ENCODE measurements around the gene APOL2.
A peak's percentile ranks its signal among the peaks of the same experiment; 100 is the strongest.
"Not testable (repeated sequence)": the region's sequence is repeated elsewhere in the genome, so short reads cannot be mapped to it uniquely, and the experiment has no call there.

The APOL2 gene

GRCh38 chr22:36204632-36205015 lies 34.7 kb downstream of the APOL2 start:
- TF ChIP-seq CTCF (IDR thresholded peaks at IDR 0.05) = no peak
- peaks cover 4% of the 10 kb centered on the region for H3K4me1 ChIP-seq
- H3K9me3 ChIP-seq (ENCODE audit: control insufficient read depth, low read length) = no peaks in the 10 kb centered on the region
- no peaks in the 10 kb centered on the region for H3K79me2 ChIP-seq
- no peak overlapping the region for H3K4me3 ChIP-seq (ENCODE audit: low read depth, low read length)
- H2AFZ ChIP-seq = no peak overlapping the region
- H3K36me3 ChIP-seq (ENCODE audit: control insufficient read depth, insufficient read depth, low read length) = no peaks in the 10 kb centered on the region
- no peaks in the 10 kb centered on the region for H3K27me3 ChIP-seq (ENCODE audit: control insufficient read depth, insufficient read depth, low read length)
- no peak overlapping the region for H3K9ac ChIP-seq
- no peak overlapping the region for H3K27ac ChIP-seq
- H3K4me2 ChIP-seq (ENCODE audit: low read length) = no peak overlapping the region

DNA sequence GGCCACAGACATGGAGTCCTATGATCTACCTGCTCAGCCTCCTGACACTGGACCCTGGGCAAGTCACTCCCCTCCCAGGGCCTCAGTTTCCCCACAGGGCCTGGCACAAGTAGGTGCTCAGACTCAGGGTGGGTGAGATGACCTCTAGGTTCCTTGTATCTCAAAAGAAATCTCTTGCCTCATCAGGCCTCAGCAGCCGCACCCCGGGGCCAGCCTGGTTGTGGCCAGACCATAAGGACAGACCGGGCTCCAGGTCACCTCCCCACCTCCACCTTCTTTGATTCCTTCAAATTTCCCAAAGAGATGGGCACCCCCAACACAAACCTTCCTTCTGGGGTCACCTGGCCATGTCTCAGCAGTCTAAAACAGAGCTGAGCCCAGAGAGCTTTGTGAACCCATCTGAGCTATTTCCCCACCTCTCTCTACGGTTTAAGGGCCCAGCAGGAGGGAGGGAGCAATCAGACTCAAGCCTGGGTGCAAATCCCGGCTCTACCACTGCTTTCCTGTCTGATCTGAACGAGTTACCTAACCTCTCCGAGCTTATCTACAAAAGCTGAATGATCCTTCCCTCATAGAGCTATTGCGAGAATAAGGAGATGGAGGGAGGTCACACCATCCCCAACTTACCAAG lies 35.2 kb downstream of the APOL2 start:
- H3K27ac ChIP-seq = no peak overlapping the region
- no peak overlapping the region for H3K4me2 ChIP-seq (ENCODE audit: low read length)
- peaks cover 4% of the 10 kb centered on the region for H3K4me1 ChIP-seq
- no peaks in the 10 kb centered on the region for H3K36me3 ChIP-seq (ENCODE audit: control insufficient read depth, insufficient read depth, low read length)
- H3K4me3 ChIP-seq (ENCODE audit: low read depth, low read length) = no peak overlapping the region
- no peak overlapping the region for H2AFZ ChIP-seq
- no peaks in the 10 kb centered on the region for H3K9me3 ChIP-seq (ENCODE audit: control insufficient read depth, low read length)
- H3K79me2 ChIP-seq = no peaks in the 10 kb centered on the region
- no peaks in the 10 kb centered on the region for H3K27me3 ChIP-seq (ENCODE audit: control insufficient read depth, insufficient read depth, low read length)
- TF ChIP-seq CTCF (IDR thresholded peaks at IDR 0.05) = no peak
- H3K9ac ChIP-seq = no peak overlapping the region

DNA sequence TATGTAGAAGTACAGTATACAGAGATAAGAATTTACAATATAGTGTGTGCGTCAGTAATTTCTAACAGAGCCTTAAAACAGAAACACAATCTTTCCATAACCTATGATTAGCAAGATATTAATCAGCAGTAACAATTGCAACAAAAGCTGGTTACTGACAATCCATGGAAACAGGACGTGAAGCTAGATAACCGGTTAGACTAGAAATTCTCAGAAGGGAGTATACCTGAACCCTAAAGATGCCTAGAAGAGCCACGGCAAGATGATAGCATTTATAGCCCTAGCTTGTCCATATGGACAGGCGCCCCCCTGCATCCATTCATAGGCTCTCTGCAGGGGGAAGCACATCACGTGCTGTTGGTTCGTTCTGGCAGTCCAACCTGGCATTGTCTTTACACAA lies 35.9 kb downstream of the APOL2 start:
- H3K4me3 ChIP-seq (ENCODE audit: low read depth, low read length) = peak overlapping the region; percentile 29
- H3K27ac ChIP-seq = not testable (repeated sequence)

GRCh38 chr22:36202906-36203305 lies 36.4 kb downstream of the APOL2 start:
- not testable (repeated sequence) for H3K36me3 ChIP-seq (ENCODE audit: control insufficient read depth, insufficient read depth, low read length)

More for the DNA sequence above, 35.9 kb downstream of the APOL2 start:
- peak overlapping the region; percentile 32 for H3K4me2 ChIP-seq (ENCODE audit: low read length)
- not testable (repeated sequence) for H3K9ac ChIP-seq; H3K79me2 ChIP-seq; H3K9me3 ChIP-seq (ENCODE audit: control insufficient read depth, low read length); H3K27me3 ChIP-seq (ENCODE audit: control insufficient read depth, insufficient read depth, low read length); H3K4me1 ChIP-seq; H2AFZ ChIP-seq; H3K36me3 ChIP-seq (ENCODE audit: control insufficient read depth, insufficient read depth, low read length)

GRCh38 chr22:36201630-36202319 lies 37.6 kb downstream of the APOL2 start, which contains the start of gene APOL4:
Gene APOL4 (minus strand): TSS chr22:36201809. CDS start chr22:36201734, 75 bp downstream.
- H3K27me3 ChIP-seq (ENCODE audit: control insufficient read depth, insufficient read depth, low read length) = no peaks in the 10 kb centered on the region
- no peak within 1 kb of the TSS for H3K4me3 ChIP-seq (ENCODE audit: low read depth, low read length)
- no peak within 1 kb of the TSS for H3K27ac ChIP-seq
- no peaks in the 10 kb centered on the region for H3K36me3 ChIP-seq (ENCODE audit: control insufficient read depth, insufficient read depth, low read length)
- no peaks in the 10 kb centered on the region for H3K79me2 ChIP-seq
- no peak within 1 kb of the TSS for H2AFZ ChIP-seq
- no peaks in the 10 kb centered on the region for H3K9me3 ChIP-seq (ENCODE audit: control insufficient read depth, low read length)
- H3K4me1 ChIP-seq = peaks cover 4% of the 10 kb centered on the region
- no peak for TF ChIP-seq CTCF (IDR thresholded peaks at IDR 0.05)
- no peak within 1 kb of the TSS for H3K9ac ChIP-seq
- no peak within 1 kb of the TSS for H3K4me2 ChIP-seq (ENCODE audit: low read length)

More at GRCh38 chr22:36202906-36203305, 36.4 kb downstream of the APOL2 start:
- Histone ChIP-seq H3K4me2 (ENCODE audit: low read length) (peak overlapping the region; percentile 32), H3K4me3 (ENCODE audit: low read depth, low read length) (peak overlapping the region; percentile 29)
- H3K79me2 ChIP-seq; H3K27ac ChIP-seq; H3K4me1 ChIP-seq; H3K9me3 ChIP-seq (ENCODE audit: control insufficient read depth, low read length); H3K9ac ChIP-seq; H2AFZ ChIP-seq; H3K27me3 ChIP-seq (ENCODE audit: control insufficient read depth, insufficient read depth, low read length): not testable (repeated sequence)

GRCh38 chr22:36201025-36201424 lies 38.3 kb downstream of the APOL2 start:
- not testable (repeated sequence) for H3K9ac ChIP-seq; H3K9me3 ChIP-seq (ENCODE audit: control insufficient read depth, low read length); H3K27me3 ChIP-seq (ENCODE audit: control insufficient read depth, insufficient read depth, low read length); H3K4me2 ChIP-seq (ENCODE audit: low read length); H2AFZ ChIP-seq; H3K27ac ChIP-seq; H3K4me1 ChIP-seq; H3K36me3 ChIP-seq (ENCODE audit: control insufficient read depth, insufficient read depth, low read length); H3K4me3 ChIP-seq (ENCODE audit: low read depth, low read length); H3K79me2 ChIP-seq

All from parathyroid adenoma (tissue), 2 donors.